SK-N-SH (cell line): Measurements from ENCODE around the gene GNB5. TPM values are rescaled to one million over a fixed set of nuclear protein-coding genes. Genes with fewer than 3 reads are reported as not detected.
A peak's percentile ranks its signal among the peaks of the same experiment; 100 is the strongest.

Experiments used
- CTCF ChIA-PET: fragments of 300-600, 350-600 bp; formaldehyde crosslinking; extraction: SDS; loops from one replicate; lab custom pipeline; 2021; lab: Yijun Ruan, JAX
- POLR2A ChIA-PET: fragments of 350-600 bp; sonication (Branson Sonifier 250); formaldehyde crosslinking; extraction: SDS; loops from one replicate; lab custom pipeline; 2020; ENCODE audit warnings: antibody characterized with exemption, inconsistent platforms; lab: Yijun Ruan, JAX
- DNase-seq: peaks from one replicate; pipeline ENCODE4 v3.0.0; 2012
- H2AFZ ChIP-seq: fragments of 200-600 bp; sonication (generic); 2 replicates; pipeline ENCODE4 v1.8.1; 2016; ENCODE audit warnings: antibody characterized with exemption, mild to moderate bottlenecking, low read depth
- H3F3A ChIP-seq: fragments of 200-600 bp; sonication (generic); replicated peaks from 2 replicates; pipeline ENCODE3; 2016; ENCODE audit warnings: antibody characterized with exemption, mild to moderate bottlenecking; ENCODE audit not compliant: insufficient read depth
- H3K27ac ChIP-seq, 2 experiments: fragments of 200-500 bp in 1 of 2; fragments of 200-600 bp in 1 of 2; sonication (Bioruptor generic) in 1 of 2; sonication (generic), shearing (Covaris generic) in 1 of 2; 2 replicates each; pipeline versions ENCODE4 v1.5.1 to v1.6.1; 2014 to 2016; ENCODE audit warnings: low read depth in 2 of 2, inconsistent platforms in 1 of 2, low read length in 1 of 2, mild to moderate bottlenecking in 1 of 2, mixed read lengths in 1 of 2
- H3K27me3 ChIP-seq: fragments of 200-600 bp; sonication (generic), shearing (Covaris generic); 2 replicates; pipeline ENCODE4 v1.6.1; 2016; ENCODE audit warnings: mixed run types; ENCODE audit not compliant: insufficient read depth
- H3K36me3 ChIP-seq, 2 experiments: fragments of 200-500 bp in 1 of 2; fragments of 200-600 bp in 1 of 2; sonication (Bioruptor generic) in 1 of 2; sonication (generic) in 1 of 2; replicated peaks in 1 of 2; 2 replicates each; pipeline versions ENCODE3 to v1.5.1; 2014 to 2016; ENCODE audit warnings: low read length in 1 of 2, mild to moderate bottlenecking in 1 of 2; ENCODE audit not compliant: insufficient read depth in 2 of 2, control insufficient read depth in 1 of 2
- H3K4me1 ChIP-seq, 2 experiments: fragments of 200-500 bp in 1 of 2; fragments of 200-600 bp in 1 of 2; sonication (Bioruptor generic) in 1 of 2; sonication (generic), shearing (Covaris generic) in 1 of 2; 2 replicates each; pipeline versions ENCODE4 v1.5.1 to v1.6.1; 2014 to 2016; ENCODE audit warnings: low read depth in 1 of 2, low read length in 1 of 2, mixed run types in 1 of 2; ENCODE audit not compliant: insufficient read depth in 2 of 2, control insufficient read depth in 1 of 2
- H3K4me2 ChIP-seq: fragments of 200-600 bp; sonication (generic), shearing (Covaris generic); 2 replicates; pipeline ENCODE4 v1.6.1; 2017; ENCODE audit warnings: mixed run types
- H3K4me3 ChIP-seq, 2 experiments: fragments of 200-500 bp in 1 of 2; fragments of 200-600 bp in 1 of 2; sonication (Bioruptor generic) in 1 of 2; sonication (generic), shearing (Covaris generic) in 1 of 2; 2 replicates each; pipeline versions ENCODE4 v1.5.1 to v1.8.1; 2014 to 2016; ENCODE audit warnings: low read depth in 2 of 2, inconsistent platforms in 1 of 2, low read length in 1 of 2, mild to moderate bottlenecking in 1 of 2, mixed read lengths in 1 of 2, moderate library complexity in 1 of 2
- H3K79me2 ChIP-seq: fragments of 200-600 bp; sonication (generic); 2 replicates; pipeline ENCODE4 v1.8.1; 2017; ENCODE audit warnings: mild to moderate bottlenecking; ENCODE audit not compliant: insufficient read depth
- H3K9ac ChIP-seq: fragments of 200-600 bp; sonication (generic); 2 replicates; pipeline ENCODE4 v1.6.1; 2017; ENCODE audit warnings: mixed run types
- H3K9me2 ChIP-seq: fragments of 200-600 bp; sonication (generic); 2 replicates; pipeline ENCODE4 v1.6.1; 2017; ENCODE audit warnings: mixed run types
- H3K9me3 ChIP-seq: fragments of 200-600 bp; sonication (generic); 2 replicates; pipeline ENCODE4 v1.6.1; 2017; ENCODE audit warnings: mixed run types, mild to moderate bottlenecking, moderate library complexity
- H4K20me1 ChIP-seq: fragments of 200-600 bp; sonication (generic); 2 replicates; pipeline ENCODE4 v1.6.1; 2017; ENCODE audit warnings: mild to moderate bottlenecking, mixed run types; ENCODE audit not compliant: insufficient read depth
- CHD2 ChIP-seq: fragments of 150-350 bp; IDR thresholded peaks from 2 replicates; pipeline ENCODE4 v1.6.1; 2018; ENCODE audit warnings: low read length; ENCODE audit not compliant: partially characterized antibody
- EP300 ChIP-seq, 2 experiments: IDR thresholded peaks; 2 replicates each; pipeline versions ENCODE4 v1.4.0 to v1.6.1; 2012; ENCODE audit warnings: borderline replicate concordance in 1 of 2, low read depth in 1 of 2, low read length in 1 of 2
- EZH2phosphoT487 ChIP-seq: fragments of 200-600 bp; sonication (generic); IDR thresholded peaks from 2 replicates; pipeline ENCODE4 v1.6.1; 2017; ENCODE audit warnings: low read depth, mixed run types, mild to moderate bottlenecking, antibody characterized with exemption, moderate library complexity, borderline replicate concordance
- FOSL2 ChIP-seq: IDR thresholded peaks from 2 replicates; pipeline ENCODE4 v1.4.0; 2012; ENCODE audit warnings: low read depth, mild to moderate bottlenecking, moderate library complexity, borderline replicate concordance
- FOXJ3 ChIP-seq: sonication (generic); formaldehyde crosslinking; IDR thresholded peaks from 2 replicates; pipeline ENCODE4 v1.5.1; 2020; ENCODE audit warnings: mild to moderate bottlenecking, missing genetic modification reagents
- FOXM1 ChIP-seq: IDR thresholded peaks from 2 replicates; pipeline ENCODE4 v1.4.0; 2012; ENCODE audit warnings: low read depth, mild to moderate bottlenecking
- GABPA ChIP-seq: IDR thresholded peaks from 2 replicates; pipeline ENCODE4 v1.4.0; 2012; ENCODE audit warnings: low read depth, mild to moderate bottlenecking
- GATA2 ChIP-seq: sonication (generic); formaldehyde crosslinking; IDR thresholded peaks from 2 replicates; pipeline ENCODE4 v1.5.0; 2020; ENCODE audit warnings: mild to moderate bottlenecking, missing genetic modification reagents
- JUND ChIP-seq: IDR thresholded peaks from 2 replicates; pipeline ENCODE4 v1.4.0; 2012
- MEF2A ChIP-seq: IDR thresholded peaks from 2 replicates; pipeline ENCODE4 v1.4.0; 2012; ENCODE audit warnings: low read depth, borderline replicate concordance
- MXI1 ChIP-seq: IDR thresholded peaks from 2 replicates; pipeline ENCODE4 v1.6.1; 2012; ENCODE audit warnings: mild to moderate bottlenecking, low read depth, low read length, improper control_type of control experiment
- NFIC ChIP-seq: IDR thresholded peaks from 2 replicates; pipeline ENCODE4 v1.4.0; 2012; ENCODE audit warnings: borderline replicate concordance
- NRF1 ChIP-seq: IDR thresholded peaks from 2 replicates; pipeline ENCODE4 v1.6.1; 2012; ENCODE audit warnings: low read depth, mild to moderate bottlenecking, low read length
- RAD21 ChIP-seq: IDR thresholded peaks from 2 replicates; pipeline ENCODE4 v1.6.1; 2012; ENCODE audit warnings: mild to moderate bottlenecking, low read length
- RCOR1 ChIP-seq: fragments of 150-350 bp; IDR thresholded peaks from 2 replicates; pipeline ENCODE4 v1.6.1; 2017; ENCODE audit warnings: antibody characterized with exemption, low read length
- RFX5 ChIP-seq: IDR thresholded peaks from 2 replicates; pipeline ENCODE4 v1.6.1; 2012; ENCODE audit warnings: mild to moderate bottlenecking, improper control_type of control experiment, low read length
- RXRA ChIP-seq: IDR thresholded peaks from 2 replicates; pipeline ENCODE4 v1.4.0; 2012; ENCODE audit warnings: low read depth, mild to moderate bottlenecking, borderline replicate concordance
- SIN3A ChIP-seq: IDR thresholded peaks from 2 replicates; pipeline ENCODE4 v1.6.1; 2012; ENCODE audit warnings: low read depth, mild to moderate bottlenecking, low read length, moderate library complexity, borderline replicate concordance
- SMC3 ChIP-seq: IDR thresholded peaks from 2 replicates; pipeline ENCODE4 v1.6.1; 2012; ENCODE audit warnings: low read depth, low read length, improper control_type of control experiment
- TAF1 ChIP-seq: IDR thresholded peaks from 2 replicates; pipeline ENCODE4 v1.6.1; 2012; ENCODE audit warnings: low read depth, mild to moderate bottlenecking, low read length, moderate library complexity, borderline replicate concordance
- TEAD4 ChIP-seq: IDR thresholded peaks from 2 replicates; pipeline ENCODE4 v1.4.0; 2012; ENCODE audit warnings: mild to moderate bottlenecking, borderline replicate concordance; ENCODE audit not compliant: insufficient read depth
- YY1 ChIP-seq: IDR thresholded peaks from 2 replicates; pipeline ENCODE4 v1.4.0; 2012; ENCODE audit warnings: low read depth, mild to moderate bottlenecking
- WGBS: methylation state at CpG from one replicate; pipeline ENCODE4 v1.1.6; 2017; ENCODE audit warnings: low lambda C conversion rate; 5-methylcytosine and 5-hydroxymethylcytosine counted together
- polyA plus RNA-seq, 3 experiments: library from polyadenylated mRNA; depleted of rRNA; stranded (reverse); fragments of >200 nt; gene quantifications; 2 replicates each; pipeline ENCODE4 v1.2.3, GENCODE V29; 2012
- TF ChIP-seq, protein P1 (sequence below): IDR thresholded peaks from 2 replicates; pipeline ENCODE4 v1.4.0; 2012; ENCODE audit warnings: low read depth, borderline replicate concordance
- TF ChIP-seq, protein P2 (sequence below): fragments of 200-600 bp; sonication (generic); IDR thresholded peaks from 2 replicates; pipeline ENCODE4 v1.6.1; 2017; ENCODE audit warnings: antibody characterized with exemption, mild to moderate bottlenecking, moderate library complexity
- TF ChIP-seq, protein P3 (sequence below): IDR thresholded peaks from 2 replicates; pipeline ENCODE4; 2012
- TF ChIP-seq, protein P4 (sequence below): fragments of 150-350 bp; IDR thresholded peaks from 2 replicates; pipeline ENCODE4 v1.6.1; 2017; ENCODE audit warnings: antibody characterized with exemption, low read length, low read depth, borderline replicate concordance
- TF ChIP-seq, protein P5 (sequence below): fragments of 150-350 bp; IDR thresholded peaks from 2 replicates; pipeline ENCODE4 v1.6.1; 2016; ENCODE audit warnings: mild to moderate bottlenecking, low read depth, low read length

Gene GNB5
- polyA plus RNA-seq, 1 of the 3 experiments (the other 2 are of a cell fraction), result 73.7 TPM

DNA sequence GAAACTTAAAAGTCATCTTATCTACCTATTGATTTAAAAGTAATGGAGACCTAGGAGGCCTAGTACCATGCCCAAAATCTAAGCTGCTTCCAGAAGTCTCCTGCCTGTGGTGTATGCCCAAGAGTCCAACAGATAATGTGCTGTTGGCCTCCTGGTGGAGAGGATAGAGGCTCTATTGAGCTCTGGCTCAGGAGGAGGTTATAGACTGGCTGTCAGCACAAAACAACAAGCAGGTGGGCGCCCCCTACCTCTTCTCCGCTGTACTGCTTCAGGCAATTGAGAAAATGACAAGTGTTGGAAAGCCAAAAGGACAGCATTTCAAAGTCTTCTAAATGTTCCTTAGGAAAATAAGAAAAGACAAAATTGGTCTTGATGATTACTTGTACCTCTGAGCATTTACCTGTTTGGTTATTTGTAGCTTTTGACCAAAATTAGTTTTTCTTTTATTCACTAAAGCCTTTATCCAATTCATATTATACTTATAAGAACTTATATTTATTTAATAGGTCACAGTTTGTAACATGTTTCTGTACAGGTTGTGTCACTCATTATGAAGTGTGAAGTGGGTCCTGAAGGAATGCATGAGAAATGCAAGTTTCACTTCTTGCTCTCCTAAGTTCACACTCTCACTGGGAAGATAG, 17.2 kb upstream of the GNB5 start:
- Histone ChIP-seq H3K27ac (no peak overlapping the region), H3K79me2 (no peaks in the 10 kb centered on the region), H3K9me3 (no peaks in the 10 kb centered on the region), H2AFZ (no peak overlapping the region), H3K4me1 (peaks cover 0 to 6% of the 10 kb centered on the region in 2 experiments; a peak in 2 of 4 replicates), H3F3A (no peaks in the 10 kb centered on the region), H3K36me3 (peaks cover 0 to 2% of the 10 kb centered on the region in 2 experiments), H3K9me2 (no peaks in the 10 kb centered on the region), H4K20me1 (no peaks in the 10 kb centered on the region), H3K9ac (no peak overlapping the region), H3K27me3 (no peaks in the 10 kb centered on the region), H3K4me2 (no peak overlapping the region), H3K4me3 (peak overlapping the region in 1 of 2 experiments; percentile 40; a peak in 1 of 4 replicates)
- DNase-seq, result peak; percentile 63
- POLR2A ChIA-PET, result no interaction called here
- CTCF ChIA-PET, result interaction anchor here (0.5 to 2.1 kb wide), 31 partner anchors 9 to 409 kb away, joined by 3 to 19 read pairs (median 5); partner anchors contain the start of gene GNB5
- 4% methylated on average over 2 of the region's 2 CpGs for WGBS
- TF ChIP-seq, protein P1, sequence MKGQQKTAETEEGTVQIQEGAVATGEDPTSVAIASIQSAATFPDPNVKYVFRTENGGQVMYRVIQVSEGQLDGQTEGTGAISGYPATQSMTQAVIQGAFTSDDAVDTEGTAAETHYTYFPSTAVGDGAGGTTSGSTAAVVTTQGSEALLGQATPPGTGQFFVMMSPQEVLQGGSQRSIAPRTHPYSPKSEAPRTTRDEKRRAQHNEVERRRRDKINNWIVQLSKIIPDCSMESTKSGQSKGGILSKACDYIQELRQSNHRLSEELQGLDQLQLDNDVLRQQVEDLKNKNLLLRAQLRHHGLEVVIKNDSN, result no peak
- TF ChIP-seq MEF2A, result no peak
- TF ChIP-seq TEAD4, result no peak
- no peak for TF ChIP-seq CHD2
- 0 out of 4 replicates have a peak, but pooled peaks of 1 of the 2 experiments have one; percentile 7 for TF ChIP-seq EP300 (IDR thresholded peaks at IDR 0.05; ENCODE audit: borderline replicate concordance in 1 of 2, low read depth in 1 of 2, low read length in 1 of 2)
- TF ChIP-seq SMC3, result peak; percentile 67
- TF ChIP-seq, protein P2, sequence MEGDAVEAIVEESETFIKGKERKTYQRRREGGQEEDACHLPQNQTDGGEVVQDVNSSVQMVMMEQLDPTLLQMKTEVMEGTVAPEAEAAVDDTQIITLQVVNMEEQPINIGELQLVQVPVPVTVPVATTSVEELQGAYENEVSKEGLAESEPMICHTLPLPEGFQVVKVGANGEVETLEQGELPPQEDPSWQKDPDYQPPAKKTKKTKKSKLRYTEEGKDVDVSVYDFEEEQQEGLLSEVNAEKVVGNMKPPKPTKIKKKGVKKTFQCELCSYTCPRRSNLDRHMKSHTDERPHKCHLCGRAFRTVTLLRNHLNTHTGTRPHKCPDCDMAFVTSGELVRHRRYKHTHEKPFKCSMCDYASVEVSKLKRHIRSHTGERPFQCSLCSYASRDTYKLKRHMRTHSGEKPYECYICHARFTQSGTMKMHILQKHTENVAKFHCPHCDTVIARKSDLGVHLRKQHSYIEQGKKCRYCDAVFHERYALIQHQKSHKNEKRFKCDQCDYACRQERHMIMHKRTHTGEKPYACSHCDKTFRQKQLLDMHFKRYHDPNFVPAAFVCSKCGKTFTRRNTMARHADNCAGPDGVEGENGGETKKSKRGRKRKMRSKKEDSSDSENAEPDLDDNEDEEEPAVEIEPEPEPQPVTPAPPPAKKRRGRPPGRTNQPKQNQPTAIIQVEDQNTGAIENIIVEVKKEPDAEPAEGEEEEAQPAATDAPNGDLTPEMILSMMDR, result peak; percentile 86
- no peak for TF ChIP-seq FOXM1
- TF ChIP-seq TAF1, result no peak
- no peak; the same call in 1 of the 2 replicates for TF ChIP-seq NRF1
- TF ChIP-seq EZH2phosphoT487, result no peak
- no peak for TF ChIP-seq RCOR1
- TF ChIP-seq, protein P3, sequence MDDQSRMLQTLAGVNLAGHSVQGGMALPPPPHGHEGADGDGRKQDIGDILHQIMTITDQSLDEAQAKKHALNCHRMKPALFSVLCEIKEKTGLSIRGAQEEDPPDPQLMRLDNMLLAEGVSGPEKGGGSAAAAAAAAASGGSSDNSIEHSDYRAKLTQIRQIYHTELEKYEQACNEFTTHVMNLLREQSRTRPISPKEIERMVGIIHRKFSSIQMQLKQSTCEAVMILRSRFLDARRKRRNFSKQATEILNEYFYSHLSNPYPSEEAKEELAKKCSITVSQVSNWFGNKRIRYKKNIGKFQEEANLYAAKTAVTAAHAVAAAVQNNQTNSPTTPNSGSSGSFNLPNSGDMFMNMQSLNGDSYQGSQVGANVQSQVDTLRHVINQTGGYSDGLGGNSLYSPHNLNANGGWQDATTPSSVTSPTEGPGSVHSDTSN, result 0 out of 2 replicates have a peak, but pooled peaks have one; percentile 27
- TF ChIP-seq, protein P4, sequence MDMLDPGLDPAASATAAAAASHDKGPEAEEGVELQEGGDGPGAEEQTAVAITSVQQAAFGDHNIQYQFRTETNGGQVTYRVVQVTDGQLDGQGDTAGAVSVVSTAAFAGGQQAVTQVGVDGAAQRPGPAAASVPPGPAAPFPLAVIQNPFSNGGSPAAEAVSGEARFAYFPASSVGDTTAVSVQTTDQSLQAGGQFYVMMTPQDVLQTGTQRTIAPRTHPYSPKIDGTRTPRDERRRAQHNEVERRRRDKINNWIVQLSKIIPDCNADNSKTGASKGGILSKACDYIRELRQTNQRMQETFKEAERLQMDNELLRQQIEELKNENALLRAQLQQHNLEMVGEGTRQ, result no peak
- peak; percentile 62; the same call in 1 of the 2 replicates for TF ChIP-seq SIN3A
- no peak for TF ChIP-seq RXRA
- no peak for TF ChIP-seq GATA2
- TF ChIP-seq NFIC, result no peak
- TF ChIP-seq GABPA, result no peak
- no peak for TF ChIP-seq FOXJ3 (CRISPR knock-in tag)
- no peak for TF ChIP-seq JUND
- TF ChIP-seq FOSL2, result no peak
- peak; percentile 72 for TF ChIP-seq RAD21
- peak; percentile 20; the same call in 1 of the 2 replicates for TF ChIP-seq MXI1
- no peak for TF ChIP-seq RFX5
- TF ChIP-seq YY1, result no peak
- TF ChIP-seq, protein P5, sequence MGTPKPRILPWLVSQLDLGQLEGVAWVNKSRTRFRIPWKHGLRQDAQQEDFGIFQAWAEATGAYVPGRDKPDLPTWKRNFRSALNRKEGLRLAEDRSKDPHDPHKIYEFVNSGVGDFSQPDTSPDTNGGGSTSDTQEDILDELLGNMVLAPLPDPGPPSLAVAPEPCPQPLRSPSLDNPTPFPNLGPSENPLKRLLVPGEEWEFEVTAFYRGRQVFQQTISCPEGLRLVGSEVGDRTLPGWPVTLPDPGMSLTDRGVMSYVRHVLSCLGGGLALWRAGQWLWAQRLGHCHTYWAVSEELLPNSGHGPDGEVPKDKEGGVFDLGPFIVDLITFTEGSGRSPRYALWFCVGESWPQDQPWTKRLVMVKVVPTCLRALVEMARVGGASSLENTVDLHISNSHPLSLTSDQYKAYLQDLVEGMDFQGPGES, result no peak
